IMR-90 (cell line): ENCODE data around the gene CTCFL.

Experiments
- BHLHE40 ChIP-seq: fragments of 150-350 bp; IDR thresholded peaks from 2 replicates; pipeline ENCODE4 v1.6.1; 2016; ENCODE audit warnings: mild to moderate bottlenecking, low read depth, low read length
- CEBPB ChIP-seq: IDR thresholded peaks from 2 replicates; pipeline ENCODE4 v1.6.1; 2012; ENCODE audit warnings: low read depth, low read length, improper control_type of control experiment
- CHD1 ChIP-seq: IDR thresholded peaks from 2 replicates; pipeline ENCODE4 v1.6.1; 2012; ENCODE audit warnings: low read depth, low read length, improper control_type of control experiment
- FOS ChIP-seq: fragments of 150-350 bp; IDR thresholded peaks from 2 replicates; pipeline ENCODE4 v1.6.1; 2016; ENCODE audit warnings: low read depth, low read length
- NFE2L2 ChIP-seq: fragments of 150-350 bp; IDR thresholded peaks from 2 replicates; pipeline ENCODE4 v1.6.1; 2016; ENCODE audit warnings: low read depth, mild to moderate bottlenecking, low read length
- POLR2A ChIP-seq: IDR thresholded peaks from 2 replicates; pipeline ENCODE4 v1.6.1; 2012; ENCODE audit warnings: mild to moderate bottlenecking, low read depth, low read length
- RAD21 ChIP-seq: IDR thresholded peaks from 2 replicates; pipeline ENCODE4 v1.6.1; 2012; ENCODE audit warnings: low read length, improper control_type of control experiment
- TF ChIP-seq, protein P1 (sequence below): conservative IDR thresholded peaks from 2 replicates; pipeline ENCODE4 v1.5.1; 2012; ENCODE audit warnings: mild to moderate bottlenecking, low read depth, low read length, improper control_type of control experiment
- TF ChIP-seq, protein P2 (sequence below): fragments of 150-350 bp; IDR thresholded peaks from 2 replicates; pipeline ENCODE4 v1.6.1; 2017; ENCODE audit warnings: mild to moderate bottlenecking, antibody characterized with exemption, low read length, low read depth
- TF ChIP-seq, protein P3 (sequence below): fragments of 150-350 bp; IDR thresholded peaks from 2 replicates; pipeline ENCODE4 v1.6.1; 2016; ENCODE audit warnings: low read depth, mild to moderate bottlenecking, low read length, moderate library complexity, borderline replicate concordance

DNA sequence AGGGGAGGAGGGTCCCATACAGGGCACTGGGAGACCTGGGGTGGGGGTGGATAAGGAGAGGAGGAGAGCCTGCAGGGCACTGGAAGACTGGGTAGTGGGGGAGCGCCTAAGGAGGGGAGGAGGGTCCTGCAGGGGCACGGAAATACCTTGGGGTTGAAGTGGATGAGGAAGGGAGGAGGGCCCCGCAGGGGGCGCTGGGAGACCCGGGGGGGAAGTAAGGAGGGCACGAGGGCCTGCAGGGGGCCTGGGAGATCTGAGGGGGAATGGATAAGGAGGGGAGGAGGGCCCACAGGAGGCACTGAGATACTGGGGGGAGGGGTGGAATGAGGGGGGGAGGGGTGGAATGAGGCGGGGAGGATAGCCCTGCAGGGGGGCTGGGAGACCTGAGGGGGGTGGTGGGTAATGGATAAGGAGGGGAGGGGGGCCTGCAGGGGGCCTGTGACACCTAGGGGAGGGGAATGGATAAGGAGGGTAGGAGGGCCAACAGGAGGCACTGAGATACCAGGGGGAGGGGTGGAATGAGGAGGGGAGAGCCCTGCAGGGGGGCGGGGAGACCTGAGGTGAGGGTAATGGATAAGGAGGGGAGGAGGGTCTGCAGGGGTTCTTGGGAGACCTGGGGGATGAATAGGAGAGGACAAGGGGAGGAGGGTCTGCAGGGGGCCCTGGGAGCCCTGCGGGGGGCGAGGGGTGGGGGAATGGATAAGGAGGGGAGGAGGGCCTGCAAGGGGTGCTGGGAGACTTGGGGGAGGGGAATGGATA is 567 bp upstream of the CTCFL start:
- TF ChIP-seq CHD1 (no peak), POLR2A (no peak), RAD21 (no peak), BHLHE40 (no peak), FOS (no peak), CEBPB (no peak), NFE2L2 (no peak)
- TF ChIP-seq, protein P1, sequence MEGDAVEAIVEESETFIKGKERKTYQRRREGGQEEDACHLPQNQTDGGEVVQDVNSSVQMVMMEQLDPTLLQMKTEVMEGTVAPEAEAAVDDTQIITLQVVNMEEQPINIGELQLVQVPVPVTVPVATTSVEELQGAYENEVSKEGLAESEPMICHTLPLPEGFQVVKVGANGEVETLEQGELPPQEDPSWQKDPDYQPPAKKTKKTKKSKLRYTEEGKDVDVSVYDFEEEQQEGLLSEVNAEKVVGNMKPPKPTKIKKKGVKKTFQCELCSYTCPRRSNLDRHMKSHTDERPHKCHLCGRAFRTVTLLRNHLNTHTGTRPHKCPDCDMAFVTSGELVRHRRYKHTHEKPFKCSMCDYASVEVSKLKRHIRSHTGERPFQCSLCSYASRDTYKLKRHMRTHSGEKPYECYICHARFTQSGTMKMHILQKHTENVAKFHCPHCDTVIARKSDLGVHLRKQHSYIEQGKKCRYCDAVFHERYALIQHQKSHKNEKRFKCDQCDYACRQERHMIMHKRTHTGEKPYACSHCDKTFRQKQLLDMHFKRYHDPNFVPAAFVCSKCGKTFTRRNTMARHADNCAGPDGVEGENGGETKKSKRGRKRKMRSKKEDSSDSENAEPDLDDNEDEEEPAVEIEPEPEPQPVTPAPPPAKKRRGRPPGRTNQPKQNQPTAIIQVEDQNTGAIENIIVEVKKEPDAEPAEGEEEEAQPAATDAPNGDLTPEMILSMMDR: no peak
- TF ChIP-seq, protein P2, sequence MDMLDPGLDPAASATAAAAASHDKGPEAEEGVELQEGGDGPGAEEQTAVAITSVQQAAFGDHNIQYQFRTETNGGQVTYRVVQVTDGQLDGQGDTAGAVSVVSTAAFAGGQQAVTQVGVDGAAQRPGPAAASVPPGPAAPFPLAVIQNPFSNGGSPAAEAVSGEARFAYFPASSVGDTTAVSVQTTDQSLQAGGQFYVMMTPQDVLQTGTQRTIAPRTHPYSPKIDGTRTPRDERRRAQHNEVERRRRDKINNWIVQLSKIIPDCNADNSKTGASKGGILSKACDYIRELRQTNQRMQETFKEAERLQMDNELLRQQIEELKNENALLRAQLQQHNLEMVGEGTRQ: no peak
- TF ChIP-seq, protein P3, sequence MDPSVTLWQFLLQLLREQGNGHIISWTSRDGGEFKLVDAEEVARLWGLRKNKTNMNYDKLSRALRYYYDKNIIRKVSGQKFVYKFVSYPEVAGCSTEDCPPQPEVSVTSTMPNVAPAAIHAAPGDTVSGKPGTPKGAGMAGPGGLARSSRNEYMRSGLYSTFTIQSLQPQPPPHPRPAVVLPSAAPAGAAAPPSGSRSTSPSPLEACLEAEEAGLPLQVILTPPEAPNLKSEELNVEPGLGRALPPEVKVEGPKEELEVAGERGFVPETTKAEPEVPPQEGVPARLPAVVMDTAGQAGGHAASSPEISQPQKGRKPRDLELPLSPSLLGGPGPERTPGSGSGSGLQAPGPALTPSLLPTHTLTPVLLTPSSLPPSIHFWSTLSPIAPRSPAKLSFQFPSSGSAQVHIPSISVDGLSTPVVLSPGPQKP: no peak
